RPMI7951 (cell line): ENCODE data around the gene HOXC10. TPM values are rescaled to one million over a fixed set of nuclear protein-coding genes. Genes with fewer than 3 reads are reported as not detected.

Experiments used
- DNase-seq: peaks from one replicate; pipeline ENCODE4 v3.0.0-alpha.2; 2012; ENCODE audit warnings: low read depth
- total RNA-seq: library from RNA; depleted of rRNA; stranded (reverse); fragments of >200 nt; shearing (Covaris generic); gene quantifications from 2 replicates; pipeline ENCODE4 v1.2.3, GENCODE V29; 2014

Gene HOXC10
- total RNA-seq, 1 experiment from 2014 or later: 4.0 TPM

DNA sequence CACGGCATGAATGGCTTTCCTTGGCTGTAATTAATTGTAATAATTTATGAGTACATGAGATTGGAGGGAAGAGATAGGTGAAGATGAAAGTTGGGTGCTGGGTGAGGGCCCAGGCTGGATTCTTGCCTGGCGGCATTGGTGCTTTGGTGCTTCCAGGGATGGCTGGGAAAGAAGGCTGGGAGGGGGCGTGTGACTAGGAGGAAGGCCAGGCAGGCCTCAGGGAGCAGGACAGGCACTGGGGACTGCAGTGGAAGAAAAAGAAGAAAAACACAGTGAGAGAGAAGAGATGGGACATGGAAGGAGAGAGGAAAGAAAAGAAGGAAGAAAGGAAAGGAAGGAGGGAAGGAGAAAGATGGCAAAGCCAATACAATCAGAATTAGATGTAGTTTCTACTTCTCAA, 18.7 kb downstream of the HOXC10 start:
- no peak for DNase-seq

DNA sequence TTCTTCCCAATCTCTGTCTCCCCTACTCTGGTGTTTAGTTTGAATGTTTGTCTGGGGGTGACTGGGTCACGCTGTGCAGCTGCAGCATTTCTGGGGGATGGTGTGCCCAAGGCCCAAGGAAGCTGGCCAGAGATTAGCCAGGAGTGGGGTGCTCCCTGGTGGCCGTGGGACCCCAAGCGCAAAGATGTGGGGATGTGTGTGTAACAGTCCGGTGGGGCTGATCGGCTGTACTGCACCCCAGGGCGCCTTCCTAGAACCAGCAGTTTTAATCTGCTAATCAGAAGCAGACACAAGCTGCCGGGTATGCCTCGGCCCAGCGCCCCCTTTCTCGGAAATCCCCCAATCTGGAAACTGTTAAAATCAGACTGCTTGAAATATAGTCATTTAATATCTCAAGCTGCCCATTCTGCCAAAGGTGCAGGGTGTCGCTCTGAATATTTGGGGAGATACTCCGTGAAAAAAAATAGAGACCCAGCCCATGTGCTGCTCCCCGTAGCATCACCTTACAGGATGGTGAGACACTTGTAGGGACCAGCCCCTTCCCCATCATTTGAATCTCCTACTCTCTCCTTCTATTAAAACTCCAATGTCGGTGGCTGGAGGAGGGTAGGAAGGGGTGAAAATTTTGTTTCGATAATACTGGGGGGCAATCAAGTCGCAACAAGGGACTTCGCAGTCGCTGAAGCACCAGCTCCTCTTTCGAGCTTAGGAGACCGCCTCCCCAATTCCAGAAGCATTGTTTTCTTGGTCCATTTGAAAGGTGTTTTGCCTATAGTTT, 19.3 kb downstream of the HOXC10 start:
- no peak for DNase-seq

DNA sequence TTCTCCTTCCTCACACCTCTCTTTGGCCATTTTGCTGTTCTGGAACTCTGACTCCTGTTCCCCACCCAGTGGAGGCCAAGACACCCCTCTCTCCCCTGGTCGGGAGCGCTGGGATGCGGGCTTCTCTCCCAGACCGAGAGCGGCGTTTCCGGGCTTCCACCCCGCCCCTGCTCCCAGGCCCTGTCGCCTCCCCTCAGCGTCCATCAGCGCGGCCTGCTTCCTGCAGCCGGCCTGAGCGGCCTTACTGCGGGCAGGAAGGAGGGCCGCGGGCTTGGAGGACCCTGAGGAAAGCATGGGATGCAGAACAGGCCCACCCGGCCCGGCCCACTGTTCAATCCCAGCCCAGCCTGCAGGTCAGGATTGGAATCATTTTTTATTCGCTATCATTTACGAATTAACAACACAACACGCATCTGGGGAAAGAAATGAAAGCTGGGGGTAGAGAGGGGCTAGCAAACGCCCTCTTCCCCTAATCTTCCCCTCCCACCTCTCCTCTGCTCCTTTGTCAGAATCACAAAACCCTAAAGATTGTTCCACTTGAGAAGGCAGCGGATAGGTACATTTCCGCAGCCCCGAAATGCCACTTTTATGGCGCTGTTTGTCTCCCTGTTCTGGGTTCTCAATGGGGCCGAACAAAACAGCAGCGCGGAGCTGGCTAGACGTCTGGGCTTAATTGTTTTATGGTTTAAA, 20.0 kb downstream of the HOXC10 start:
- DNase-seq: no peak

DNA sequence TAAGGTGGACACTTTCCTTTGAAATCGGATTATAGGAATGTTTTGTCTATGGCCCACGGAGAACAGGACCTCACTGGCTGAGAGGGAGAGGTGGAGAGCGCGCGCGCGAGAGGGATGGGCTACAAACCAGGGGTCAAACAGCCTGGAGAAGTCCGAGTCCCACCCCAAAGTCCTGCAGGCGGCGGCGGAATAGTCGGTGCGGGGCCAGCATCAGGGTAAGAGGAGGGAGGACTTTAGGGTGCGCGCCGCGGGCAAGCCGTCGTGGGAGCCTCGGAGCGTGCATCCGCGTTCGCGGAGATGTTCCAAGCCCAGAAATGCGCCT, 20.5 kb downstream of the HOXC10 start:
- DNase-seq: no peak

DNA sequence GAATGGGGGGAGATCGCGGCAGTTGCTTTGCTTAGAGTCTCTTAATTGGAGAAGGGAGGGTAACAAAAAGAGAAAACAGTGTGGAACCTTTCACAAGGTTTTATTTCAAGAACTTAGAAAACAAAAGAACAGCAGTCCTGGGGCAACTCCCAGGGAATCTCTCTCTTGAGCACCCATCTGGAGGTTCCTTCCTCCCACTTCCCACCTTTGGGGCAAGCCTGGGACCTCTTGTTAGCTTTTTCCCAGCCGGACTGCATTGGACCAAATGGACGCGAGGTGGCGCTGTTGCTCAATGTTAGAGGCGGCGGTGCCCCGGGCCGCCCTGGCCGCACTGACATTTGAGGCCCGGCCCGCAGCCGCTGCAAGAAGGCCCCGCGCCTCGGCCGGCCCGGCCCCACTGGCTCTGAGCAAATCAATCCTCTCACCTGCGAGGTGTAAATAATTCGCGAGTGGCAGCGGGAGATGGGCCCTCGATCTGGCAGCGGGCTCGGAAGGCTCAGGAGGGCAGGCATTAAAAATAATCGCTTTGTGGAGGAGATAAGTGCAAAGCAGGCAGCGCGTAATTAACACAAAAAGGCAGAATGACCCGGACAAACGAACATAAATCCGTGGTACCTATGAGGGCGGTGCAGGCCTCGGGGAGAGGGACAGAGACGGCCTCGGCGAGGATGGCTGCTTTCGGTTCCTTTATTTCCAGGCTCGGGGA, 21.1 kb downstream of the HOXC10 start:
- peak; percentile 71 for DNase-seq

DNA sequence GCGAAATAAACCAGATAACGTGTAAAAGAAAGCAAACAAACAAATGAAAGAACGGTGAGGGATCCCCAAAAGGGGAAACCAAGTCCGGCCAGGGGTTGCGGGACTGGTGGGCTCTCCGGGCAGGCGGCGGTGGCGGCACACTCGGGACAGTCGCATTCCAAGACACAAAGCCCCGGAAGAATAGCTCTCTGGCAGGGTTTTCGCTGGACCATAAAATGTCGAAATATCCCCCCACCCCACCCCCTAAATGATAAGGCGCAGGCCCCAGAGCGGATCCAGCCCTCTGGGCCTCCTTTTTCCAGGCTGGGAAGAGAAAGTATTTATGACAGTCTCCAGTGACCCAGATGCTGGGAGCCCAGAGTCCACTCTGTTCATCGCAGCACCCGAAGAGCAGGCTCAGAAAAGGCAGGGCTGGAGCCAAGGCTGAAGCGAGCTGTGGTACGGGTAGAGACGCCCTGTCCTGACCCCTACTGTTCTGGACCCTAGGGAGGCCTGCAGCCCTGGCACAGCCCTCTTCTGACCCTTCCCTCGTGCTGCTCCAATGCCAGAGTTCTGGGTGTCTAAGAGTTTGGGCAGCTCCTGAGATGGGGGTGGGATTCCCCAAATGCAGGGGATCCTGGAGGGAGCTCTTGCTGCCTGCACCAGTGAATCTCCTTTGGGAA, 21.7 kb downstream of the HOXC10 start:
- no peak for DNase-seq

DNA sequence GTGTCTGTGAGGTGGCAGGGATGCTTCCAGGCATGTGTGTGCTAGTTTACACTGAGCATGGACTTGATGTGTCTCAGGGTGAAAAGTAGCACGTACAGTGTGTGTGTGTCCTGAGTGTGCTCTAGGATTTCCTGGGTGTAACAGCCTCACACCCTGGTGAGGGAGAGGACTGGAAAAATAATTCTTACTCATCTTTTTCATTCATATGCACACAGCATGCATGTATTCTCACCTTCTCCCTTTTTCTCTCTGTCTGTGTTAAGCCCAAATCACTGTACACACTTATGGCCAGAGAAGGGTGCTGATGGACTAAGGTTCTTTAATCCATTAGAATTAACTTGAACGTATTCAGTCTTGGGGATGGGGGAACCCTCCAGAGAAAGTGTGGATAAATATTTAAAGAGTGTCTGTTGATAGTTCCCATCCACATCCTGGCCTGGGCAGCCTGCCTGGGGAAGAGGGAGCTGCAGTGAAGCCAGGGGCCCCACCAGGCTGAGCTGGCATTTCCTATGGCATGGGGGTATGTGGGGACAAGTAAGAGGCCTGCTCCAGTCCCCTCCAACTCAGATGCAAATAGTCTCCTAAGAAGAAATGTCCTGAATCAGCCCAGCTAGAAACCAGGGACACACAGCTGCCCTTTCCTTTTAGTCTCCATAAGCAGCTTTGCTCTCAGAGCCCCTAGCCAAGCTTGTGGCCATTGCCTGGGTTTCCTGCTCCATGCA, 22.8 kb downstream of the HOXC10 start:
- DNase-seq: no peak

DNA sequence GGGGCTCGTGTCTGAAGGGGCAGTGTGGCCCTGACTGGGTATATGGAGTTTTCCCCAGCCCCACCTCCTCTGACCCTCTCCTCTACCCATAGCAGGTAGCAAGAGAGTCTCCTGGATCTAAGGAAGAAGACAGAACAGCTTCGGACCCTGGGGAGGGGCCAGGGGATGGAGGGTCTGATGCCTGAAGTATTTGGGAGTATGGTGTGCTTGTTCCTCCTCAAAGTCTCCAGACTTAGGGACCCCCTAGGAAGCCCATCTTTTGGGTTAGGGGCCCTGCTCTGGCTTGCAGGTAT, 23.3 kb downstream of the HOXC10 start:
- no peak for DNase-seq

DNA sequence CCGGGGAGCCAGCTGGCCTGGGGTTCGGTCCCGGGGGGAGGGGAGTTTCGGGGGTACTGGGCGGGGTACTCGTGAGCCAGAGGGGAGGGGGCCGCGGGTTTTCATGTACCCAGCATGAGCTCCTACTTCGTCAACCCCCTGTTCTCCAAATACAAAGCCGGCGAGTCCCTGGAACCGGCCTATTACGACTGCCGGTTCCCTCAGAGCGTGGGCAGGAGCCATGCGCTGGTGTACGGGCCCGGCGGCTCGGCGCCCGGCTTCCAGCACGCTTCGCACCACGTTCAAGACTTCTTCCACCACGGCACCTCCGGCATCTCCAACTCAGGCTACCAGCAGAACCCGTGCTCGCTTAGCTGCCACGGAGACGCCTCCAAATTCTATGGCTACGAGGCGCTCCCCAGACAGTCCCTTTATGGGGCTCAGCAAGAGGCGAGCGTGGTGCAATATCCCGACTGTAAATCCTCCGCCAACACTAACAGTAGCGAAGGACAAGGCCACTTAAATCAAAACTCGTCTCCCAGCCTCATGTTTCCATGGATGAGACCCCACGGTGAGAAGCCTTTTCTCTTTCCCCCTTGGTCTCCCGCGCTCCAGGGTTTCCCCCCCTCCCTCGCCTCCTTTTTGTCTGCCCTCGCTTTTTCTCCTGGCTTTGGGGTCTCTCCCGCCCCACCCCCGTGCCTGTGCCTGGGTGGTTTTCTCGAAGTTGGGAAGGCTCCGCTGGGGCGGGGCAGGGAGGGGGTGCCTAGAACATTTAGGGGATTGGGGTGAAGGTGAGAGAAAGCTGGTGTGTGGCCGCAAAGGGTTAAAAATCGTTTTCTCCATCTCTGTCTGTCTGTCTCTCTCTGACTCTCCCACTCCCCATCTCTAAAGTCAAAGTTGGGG, 24.5 kb downstream of the HOXC10 start:
- DNase-seq: peak; percentile 35

DNA sequence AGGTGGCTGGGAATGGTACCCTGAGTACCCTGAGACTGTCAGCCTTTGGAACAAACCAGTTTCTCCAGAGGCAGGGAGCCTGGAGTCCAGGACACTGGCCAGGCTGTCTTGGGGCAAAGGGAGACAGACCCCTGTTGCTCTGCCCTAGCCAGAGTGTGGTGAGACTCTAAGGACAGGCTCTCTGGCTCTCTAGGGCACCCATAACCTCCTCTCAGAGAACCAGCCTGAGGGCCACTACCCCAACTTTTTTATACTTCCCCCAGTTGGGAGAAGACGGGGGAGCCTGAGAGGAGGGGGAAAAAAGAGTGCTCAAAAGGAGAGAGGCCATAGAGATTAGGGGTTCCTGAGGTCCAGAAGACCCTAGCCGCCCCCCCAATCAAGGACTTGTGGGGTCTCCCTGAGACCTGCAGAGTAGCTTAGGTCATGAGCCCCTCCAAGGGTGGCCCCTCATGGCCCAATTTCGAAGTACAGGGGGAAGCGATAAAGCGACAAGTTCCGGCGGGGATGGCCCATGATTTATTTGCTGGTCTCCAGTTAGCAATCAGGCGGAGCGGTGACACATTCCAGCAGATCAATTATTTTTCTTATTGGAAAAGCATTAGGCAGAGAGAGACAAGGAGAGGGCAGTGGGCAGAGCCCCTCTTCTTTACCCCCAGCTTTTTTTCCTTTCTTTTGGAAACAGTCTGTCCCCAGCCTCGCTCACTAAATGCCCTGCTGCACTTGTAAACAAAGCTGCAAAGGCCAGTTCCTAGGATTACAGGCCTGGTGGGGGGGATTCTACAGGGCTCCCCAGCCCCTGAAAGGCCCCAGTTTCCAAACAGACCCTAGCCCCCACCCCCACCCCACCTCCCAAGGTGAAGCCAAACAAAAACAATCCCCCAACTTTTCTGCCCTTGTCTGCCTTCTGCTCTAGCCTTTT, 25.4 kb downstream of the HOXC10 start:
- DNase-seq: no peak

DNA sequence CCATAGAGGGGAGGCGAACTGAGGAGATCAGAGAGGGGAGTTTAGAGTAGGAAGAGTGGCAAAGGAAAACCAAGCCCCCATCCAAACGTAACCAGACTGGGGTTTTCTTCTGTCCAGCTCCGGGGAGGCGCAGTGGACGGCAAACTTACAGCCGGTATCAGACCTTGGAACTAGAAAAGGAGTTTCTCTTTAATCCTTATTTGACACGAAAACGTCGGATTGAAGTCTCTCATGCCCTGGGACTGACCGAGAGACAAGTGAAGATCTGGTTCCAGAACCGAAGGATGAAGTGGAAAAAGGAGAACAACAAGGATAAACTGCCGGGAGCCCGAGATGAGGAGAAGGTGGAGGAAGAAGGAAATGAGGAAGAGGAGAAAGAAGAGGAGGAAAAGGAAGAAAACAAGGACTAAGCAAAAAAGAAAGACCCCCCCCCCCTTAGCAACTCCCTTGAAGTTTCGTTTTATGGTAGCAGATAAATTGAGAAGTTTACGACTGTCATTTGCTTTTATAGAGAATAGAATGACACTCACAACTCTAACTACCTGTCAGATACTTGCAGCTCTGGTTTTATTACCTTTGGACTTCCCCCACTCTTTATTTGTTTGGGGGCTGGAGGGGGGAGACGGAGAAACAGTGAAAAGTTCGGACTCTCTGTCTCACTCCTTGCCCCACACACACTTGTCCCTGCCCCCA, 26.2 kb downstream of the HOXC10 start:
- no peak for DNase-seq

DNA sequence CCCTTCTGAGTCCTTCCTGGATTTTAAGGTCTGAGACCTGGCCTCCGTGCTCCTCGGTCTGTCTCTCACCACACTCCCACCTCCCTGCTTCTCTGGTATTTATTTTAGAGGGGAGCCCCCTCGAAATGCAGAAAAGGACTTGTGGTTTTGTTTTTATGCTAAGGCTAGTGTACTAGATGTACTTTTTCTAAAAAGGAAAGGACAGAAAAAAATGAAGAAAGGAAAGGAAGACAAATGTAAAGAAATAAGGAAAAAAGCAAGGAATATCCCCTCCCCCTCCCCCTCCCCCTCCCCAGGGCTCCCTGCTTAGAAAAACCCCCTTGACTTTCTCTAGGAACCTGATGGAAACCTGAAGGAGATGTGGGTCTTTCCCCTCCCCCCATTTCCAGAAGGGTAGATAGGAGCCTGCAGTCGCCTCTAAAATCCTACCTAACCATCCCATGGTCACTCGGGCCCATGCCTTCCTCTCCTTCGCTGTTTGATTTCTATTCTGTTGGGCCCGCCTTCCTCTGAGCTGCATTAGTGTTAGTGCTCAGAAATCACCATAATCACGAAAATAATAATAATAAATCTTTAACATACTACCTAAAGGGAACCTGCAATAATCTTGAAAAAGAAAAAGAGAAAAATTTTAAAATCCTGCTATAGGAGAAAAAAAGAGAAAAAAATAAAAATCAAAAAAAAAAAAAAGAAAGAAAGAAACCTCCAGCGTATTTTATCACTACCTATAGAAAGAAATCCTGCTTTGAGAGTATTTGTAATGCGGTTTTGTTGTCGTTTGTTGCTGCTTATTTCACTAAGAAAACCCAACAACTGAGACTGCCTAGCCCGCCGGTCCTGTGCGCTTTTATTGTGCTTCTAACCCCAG, 27.0 kb downstream of the HOXC10 start:
- no peak for DNase-seq

DNA sequence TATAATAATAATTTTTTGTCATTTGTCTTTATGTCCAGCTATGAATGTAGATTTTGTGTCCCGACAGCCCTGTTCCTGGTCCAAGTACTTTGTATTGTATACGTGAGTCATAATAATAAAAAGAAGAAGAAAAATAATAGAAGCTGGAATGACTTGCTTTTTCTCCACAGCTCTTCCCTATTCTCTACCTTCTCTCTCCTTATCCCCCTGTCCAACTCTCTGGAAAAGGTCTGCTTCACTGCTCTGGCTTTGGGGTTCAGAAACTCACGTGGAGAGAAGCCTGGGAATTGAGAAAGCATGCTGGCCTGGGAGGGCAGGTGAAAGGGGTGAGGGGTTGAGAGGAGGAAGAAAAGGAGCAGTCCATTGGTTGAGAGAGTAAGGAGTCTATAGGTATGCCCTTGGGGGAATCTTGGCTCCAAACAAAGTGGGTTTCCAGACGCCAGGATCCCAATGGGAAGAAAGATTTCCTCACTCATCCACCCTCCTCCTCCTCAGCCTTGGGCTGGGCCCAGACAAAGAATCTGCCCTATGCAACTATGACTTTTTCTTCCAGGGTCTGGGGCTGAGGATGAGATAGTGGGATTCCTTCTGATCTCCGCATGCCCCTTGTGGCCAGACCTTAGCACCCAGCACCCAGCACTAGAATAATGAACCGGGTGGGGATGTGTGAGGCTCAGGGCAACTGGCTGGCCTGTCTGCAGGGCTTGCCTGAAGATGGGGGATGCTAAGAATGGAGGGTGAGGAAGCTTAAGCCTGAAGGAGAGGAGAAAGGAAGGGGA, 27.9 kb downstream of the HOXC10 start:
- DNase-seq: no peak

DNA sequence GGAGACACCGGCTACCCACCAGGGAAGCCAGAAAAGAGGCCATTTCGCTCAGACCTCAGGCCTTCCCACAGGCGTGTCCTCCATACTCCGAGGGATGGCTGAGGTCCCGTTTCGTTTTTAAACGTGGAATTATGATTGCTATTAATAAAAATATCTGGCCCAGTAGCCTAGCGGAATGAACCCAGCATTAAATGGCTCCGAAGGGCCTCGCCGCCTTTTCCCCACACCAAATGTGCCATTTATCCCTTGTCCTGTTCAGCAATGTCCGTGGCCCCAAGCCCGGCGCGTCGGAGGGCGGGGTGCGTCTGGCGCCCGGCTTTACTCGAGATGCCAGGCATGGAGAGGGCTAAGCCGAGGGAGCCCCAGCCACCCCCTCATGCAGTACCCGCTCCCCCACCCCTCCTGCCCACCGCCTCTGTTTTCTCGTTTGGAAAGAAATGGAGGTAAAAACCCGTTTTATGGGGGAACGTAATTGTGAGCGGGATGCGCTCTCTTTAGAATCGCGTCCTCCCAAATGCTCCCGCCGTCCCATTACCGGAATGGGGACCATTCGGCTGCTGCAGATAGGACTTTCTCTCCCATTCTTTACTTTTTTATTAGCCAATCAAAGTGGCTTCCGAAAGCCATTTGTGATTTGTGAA, 29.6 kb downstream of the HOXC10 start:
- DNase-seq: no peak

DNA sequence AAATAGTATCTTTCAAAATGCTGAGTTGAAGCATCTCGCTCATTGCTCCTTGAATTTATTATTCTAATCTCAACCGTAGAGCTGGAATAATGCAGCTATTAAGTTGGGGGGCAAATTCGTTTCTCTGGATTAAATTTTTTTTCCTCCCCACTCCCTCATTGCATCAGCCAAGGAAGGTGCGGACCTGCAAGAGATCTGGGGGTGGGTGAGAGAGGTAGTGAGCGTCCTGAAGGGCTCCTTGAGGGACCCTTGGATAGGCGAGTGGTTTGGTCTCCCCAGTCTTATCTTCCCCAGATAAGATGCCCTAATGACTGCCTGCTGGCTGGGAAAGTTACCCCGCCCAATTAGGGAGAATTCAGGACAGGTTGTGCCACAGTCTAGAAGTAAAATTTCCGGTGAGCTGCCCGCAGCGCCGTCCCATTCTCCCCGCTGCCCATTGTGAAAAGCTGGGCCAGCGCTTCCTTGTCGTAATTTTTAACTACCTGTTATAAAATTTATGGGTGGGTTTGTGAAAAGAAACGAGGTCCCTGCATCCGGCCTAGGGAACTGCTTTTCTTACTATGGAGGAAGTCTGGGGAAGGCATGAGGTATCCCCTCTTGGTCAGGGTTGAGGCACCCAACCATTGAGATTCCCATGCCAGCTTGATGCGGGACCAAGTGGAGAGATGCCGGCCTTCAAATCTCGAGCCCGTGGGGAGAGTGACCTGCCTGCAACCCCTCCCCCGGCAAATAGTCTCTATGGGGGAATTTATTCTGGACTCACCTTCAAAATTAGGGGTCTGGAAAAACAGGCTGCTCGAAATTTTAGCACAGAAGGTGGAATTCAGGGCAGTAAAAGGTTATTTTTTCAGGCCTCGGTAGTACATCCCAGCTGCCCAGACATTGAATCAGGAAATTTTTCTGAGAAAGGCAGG, 30.3 kb downstream of the HOXC10 start:
- DNase-seq: no peak

DNA sequence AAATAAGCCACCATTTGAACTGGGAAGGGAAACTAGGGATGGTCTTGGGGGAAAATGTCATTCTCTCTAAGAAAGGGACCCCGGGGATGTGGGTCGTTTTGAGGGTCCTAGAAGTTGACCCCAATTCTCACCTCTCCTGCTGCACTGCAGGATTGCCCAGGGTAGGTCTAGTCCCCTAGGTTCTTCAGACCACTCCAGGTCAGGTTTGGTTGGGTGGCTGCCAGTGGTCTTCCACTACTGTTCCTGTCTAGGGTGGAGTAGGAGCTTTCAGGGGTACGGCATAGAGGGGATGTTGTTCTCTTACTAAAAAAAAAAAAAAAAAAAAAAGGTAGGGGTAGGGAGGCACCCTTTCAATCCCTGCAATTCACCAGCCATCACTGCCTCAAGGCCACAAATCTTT, 31.1 kb downstream of the HOXC10 start:
- no peak for DNase-seq
